H1 (cell line): ENCODE measurements around the gene STK39. TPM values are rescaled to one million over a fixed set of nuclear protein-coding genes. Genes with fewer than 3 reads are reported as not detected.

Experiments used
- BACH1 ChIP-seq: IDR thresholded peaks from 2 replicates; pipeline ENCODE4 v1.6.1; 2012; ENCODE audit warnings: low read length, improper control_type of control experiment
- CBX5 ChIP-seq: fragments of 300-800, 300-1000 bp; sonication (generic); IDR thresholded peaks from 2 replicates; pipeline ENCODE4 v1.7.1; 2016; ENCODE audit warnings: antibody characterized with exemption, low read length, low read depth
- CREB1 ChIP-seq: IDR thresholded peaks from 2 replicates; pipeline ENCODE4 v1.6.1; 2012; ENCODE audit warnings: inconsistent platforms
- GTF2F1 ChIP-seq: IDR thresholded peaks from 2 replicates; pipeline ENCODE4 v1.6.1; 2012; ENCODE audit warnings: low read depth, low read length, improper control_type of control experiment, borderline replicate concordance
- JUND ChIP-seq: IDR thresholded peaks from 2 replicates; pipeline ENCODE4 v1.6.1; 2011; ENCODE audit warnings: mild to moderate bottlenecking, improper control_type of control experiment, low read length
- KDM4A ChIP-seq: IDR thresholded peaks from one replicate; pipeline ENCODE4 v1.7.1; 2012; ENCODE audit warnings: low read depth, mild to moderate bottlenecking, moderate library complexity, low read length, inconsistent platforms; ENCODE audit not compliant: severe bottlenecking
- PHF8 ChIP-seq: fragments of 200-600 bp; sonication (generic); conservative IDR thresholded peaks from 2 replicates; pipeline ENCODE4 v1.7.1; 2012; ENCODE audit warnings: low read depth, mild to moderate bottlenecking, inconsistent platforms, low read length, moderate library complexity
- RAD21 ChIP-seq, 2 experiments: IDR thresholded peaks in 1 of 2; conservative IDR thresholded peaks in 1 of 2; 2 replicates each; pipeline ENCODE4 v1.6.1; 2011; ENCODE audit warnings: low read depth in 2 of 2, low read length in 2 of 2, improper control_type of control experiment in 1 of 2, inconsistent platforms in 1 of 2, mild to moderate bottlenecking in 1 of 2, moderate library complexity in 1 of 2
- RNF2 ChIP-seq: fragments of 200-900, 300-1000 bp; sonication (generic); IDR thresholded peaks from 2 replicates; pipeline ENCODE4 v1.7.1; 2016; ENCODE audit warnings: borderline replicate concordance, low read depth, mild to moderate bottlenecking, antibody characterized with exemption, low read length; ENCODE audit not compliant: poor library complexity, severe bottlenecking; ENCODE audit errors: missing control alignments
- SIN3A ChIP-seq, 2 experiments: IDR thresholded peaks in 1 of 2; conservative IDR thresholded peaks in 1 of 2; 2 replicates each; pipeline ENCODE4 v1.6.1; 2011 to 2012; ENCODE audit warnings: low read length in 2 of 2, improper control_type of control experiment in 1 of 2, low read depth in 1 of 2, mild to moderate bottlenecking in 1 of 2
- polyA plus RNA-seq, 7 experiments: library from polyadenylated mRNA; depleted of rRNA in 3 of 7; stranded (reverse) in 5 of 7; unstranded in 2 of 7; fragments of >200 nt in 5 of 7; fragments of 200-250 nt in 2 of 7; gene quantifications; 1 replicate in 5 of 7; 2 replicates in 1 of 7; 4 replicates in 1 of 7; pipeline versions ENCODE4 v1.2.1 to v1.2.3, GENCODE V29; 2011 to 2013; ENCODE audit warnings: missing spikeins in 2 of 7, mixed read lengths in 2 of 7
- total RNA-seq: library from RNA; stranded (reverse); fragmentation: NEBNext Ultra II Directional; extraction: Animal tissue kit (Norgen Biotek cat#: 25700); gene quantifications from 2 replicates; pipeline ENCODE4 v1.2.1, GENCODE V29; 2021
- TF ChIP-seq, protein P1 (sequence below), 3 experiments: IDR thresholded peaks; 1 replicate in 2 of 3; 2 replicates in 1 of 3; pipeline versions ENCODE4 v1.5.1 to v1.6.1; 2011; ENCODE audit warnings: low read length in 3 of 3, mild to moderate bottlenecking in 3 of 3, inconsistent platforms in 2 of 3, low read depth in 1 of 3, moderate library complexity in 1 of 3; ENCODE audit not compliant: insufficient read depth in 1 of 3; ENCODE audit errors: control extremely low read depth in 1 of 3

STK39 gene
- total and polyA plus RNA-seq, 2 of the 8 experiments (the other 6 are each of a cell fraction or from before 2014, with no cell fraction given): 13.7 to 23.8 TPM

DNA sequence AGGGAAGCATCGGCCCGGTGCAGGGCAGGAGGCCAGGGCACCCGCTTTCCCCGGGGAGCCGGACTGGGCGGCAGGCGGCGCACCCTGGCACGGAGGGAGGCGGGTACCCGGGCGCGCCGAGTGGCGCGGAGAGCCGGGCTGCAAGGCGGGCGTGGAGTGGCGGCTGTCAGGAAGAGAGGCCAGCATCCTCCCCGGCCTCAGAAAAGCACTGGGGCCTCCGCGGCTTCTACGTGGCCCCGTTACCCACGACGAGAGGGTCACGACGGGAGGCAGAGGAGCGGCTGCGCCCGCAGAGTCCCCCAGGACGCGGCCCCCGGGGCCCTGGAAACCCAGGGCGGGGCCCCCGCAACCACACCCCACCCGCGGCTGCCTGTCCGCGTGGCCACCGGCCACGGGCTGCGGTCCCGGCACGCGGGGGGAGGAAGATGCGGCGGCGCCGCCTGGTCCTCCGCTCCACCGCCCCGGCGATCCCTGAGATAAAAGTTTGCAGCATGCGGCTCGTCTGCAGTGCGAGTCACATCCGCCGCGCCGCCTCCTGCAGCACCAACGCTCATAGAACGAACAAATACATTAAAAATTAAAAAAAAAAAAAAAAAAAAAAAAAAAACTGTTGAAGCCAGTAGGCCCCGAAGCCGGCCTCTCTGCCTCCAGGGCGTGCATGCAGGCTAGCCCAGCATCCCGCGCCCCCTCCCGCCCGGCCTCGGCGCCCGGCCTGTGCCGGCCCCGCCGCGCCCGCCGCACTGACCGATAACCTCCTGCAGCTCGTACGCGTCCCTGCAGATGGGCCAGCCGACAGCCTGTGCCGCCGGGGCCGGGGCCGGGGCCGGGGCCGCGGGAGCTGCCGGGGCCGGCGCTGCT is 683 bp downstream of the STK39 start (continued):
- TF ChIP-seq CREB1 (no peak), BACH1 (0 out of 2 replicates have a peak, but pooled peaks have one; percentile 26), KDM4A (peak; percentile 84), RNF2 (no peak), PHF8 (peak; percentile 32; the same call in 1 of the 2 replicates), JUND (no peak), CBX5 (no peak), RAD21 (IDR thresholded peaks at IDR 0.05 in 1 of 2, conservative IDR thresholded peaks at IDR 0.05 in 1 of 2; ENCODE audit: low read depth in 2 of 2, low read length in 2 of 2) (peak in 1 of 2 experiments; percentile 17; a peak in 1 of 4 replicates), GTF2F1 (no peak), SIN3A (conservative IDR thresholded peaks at IDR 0.05 in 1 of 2, IDR thresholded peaks at IDR 0.05 in 1 of 2; ENCODE audit: low read depth in 1 of 2, low read length in 2 of 2) (no peak)
- TF ChIP-seq, protein P1, sequence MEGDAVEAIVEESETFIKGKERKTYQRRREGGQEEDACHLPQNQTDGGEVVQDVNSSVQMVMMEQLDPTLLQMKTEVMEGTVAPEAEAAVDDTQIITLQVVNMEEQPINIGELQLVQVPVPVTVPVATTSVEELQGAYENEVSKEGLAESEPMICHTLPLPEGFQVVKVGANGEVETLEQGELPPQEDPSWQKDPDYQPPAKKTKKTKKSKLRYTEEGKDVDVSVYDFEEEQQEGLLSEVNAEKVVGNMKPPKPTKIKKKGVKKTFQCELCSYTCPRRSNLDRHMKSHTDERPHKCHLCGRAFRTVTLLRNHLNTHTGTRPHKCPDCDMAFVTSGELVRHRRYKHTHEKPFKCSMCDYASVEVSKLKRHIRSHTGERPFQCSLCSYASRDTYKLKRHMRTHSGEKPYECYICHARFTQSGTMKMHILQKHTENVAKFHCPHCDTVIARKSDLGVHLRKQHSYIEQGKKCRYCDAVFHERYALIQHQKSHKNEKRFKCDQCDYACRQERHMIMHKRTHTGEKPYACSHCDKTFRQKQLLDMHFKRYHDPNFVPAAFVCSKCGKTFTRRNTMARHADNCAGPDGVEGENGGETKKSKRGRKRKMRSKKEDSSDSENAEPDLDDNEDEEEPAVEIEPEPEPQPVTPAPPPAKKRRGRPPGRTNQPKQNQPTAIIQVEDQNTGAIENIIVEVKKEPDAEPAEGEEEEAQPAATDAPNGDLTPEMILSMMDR (IDR thresholded peaks at IDR 0.05; ENCODE audit: control extremely low read depth in 1 of 3, insufficient read depth in 1 of 3, low read depth in 1 of 3, low read length in 3 of 3): peak in 2 of 3 experiments; percentile 11 to 15; a peak in 3 of 4 replicates
